ENCODE data around the gene ZNF674. TPM values are rescaled to one million over a fixed set of nuclear protein-coding genes. Genes with fewer than 3 reads are reported as not detected.
A peak's percentile ranks its signal among the peaks of the same experiment; 100 is the strongest.

ZNF674 gene
- total and polyA plus RNA-seq, 10 of the 15 experiments (the other 5 are each of a cell fraction or from before 2014, with no cell fraction given), result 1.0 to 3.7 (median 1.8) TPM

DNA sequence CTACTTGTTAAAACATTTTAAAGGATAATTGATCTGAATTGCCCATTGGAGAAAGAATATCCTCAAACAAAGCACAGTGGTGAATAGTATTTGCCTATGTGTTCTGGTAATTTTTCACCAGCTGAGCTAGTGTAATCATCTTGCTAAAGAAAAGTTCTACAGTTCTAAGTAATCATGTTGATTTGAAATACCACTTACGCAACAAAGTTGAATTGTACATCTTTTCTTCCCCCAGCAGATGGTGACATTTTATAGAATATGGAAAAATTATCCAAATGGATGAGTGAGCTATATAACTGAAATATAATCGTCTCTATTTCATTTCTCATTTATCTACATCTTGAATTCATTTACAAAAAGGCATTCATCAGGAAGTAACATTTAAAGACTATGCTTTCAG lies 9.7 kb upstream of the ZNF674 start:
- in situ Hi-C loops (cut with MboI), result loop anchor here (10.0 kb wide), 1 partner anchor 240 kb away; no protein-coding TSS in a partner anchor
- WGBS (ENCODE audit: insufficient coverage, insufficient replicate concordance, low lambda C conversion rate, missing lambda C conversion rate), result 36% methylated on average over 2 of the region's 2 CpGs
- Histone ChIP-seq H3K4me1 (ENCODE audit: control insufficient read depth, insufficient read depth, low read length) (no peaks in the 10 kb centered on the region), H2AFZ (ENCODE audit: control insufficient read depth, low read depth, low read length) (no peak overlapping the region), H3K27ac (ENCODE audit: control insufficient read depth, insufficient read depth) (no peak overlapping the region), H3K9ac (ENCODE audit: control insufficient read depth, insufficient read depth, low read length) (no peak overlapping the region), H3K4me2 (ENCODE audit: control insufficient read depth, insufficient read depth) (no peak overlapping the region), H3K9me3 (replicated peaks; ENCODE audit: control insufficient read depth, insufficient read depth, low read length) (no peaks in the 10 kb centered on the region), H3K79me2 (ENCODE audit: control insufficient read depth, insufficient read depth, low read length) (no peaks in the 10 kb centered on the region), H3K4me3 (no peak overlapping the region), H3K27me3 (replicated peaks in 1 of 2; ENCODE audit: control insufficient read depth in 2 of 2, insufficient read depth in 2 of 2, low read length in 1 of 2) (no peaks in the 10 kb centered on the region), H4K20me1 (ENCODE audit: control insufficient read depth, insufficient read depth) (no peaks in the 10 kb centered on the region), H3K36me3 (ENCODE audit: control insufficient read depth in 2 of 2, insufficient read depth in 2 of 2, low read length in 1 of 2) (no peaks in the 10 kb centered on the region)
- ChIA-PET POLR2A (no interaction called here), SMC1A (ENCODE audit: uncharacterized antibody, unreplicated experiment) (interaction anchor here (0.6 to 1.7 kb wide), 10 partner anchors 40 to 315 kb away, joined by 3 to 16 read pairs (median 4); no protein-coding TSS in a partner anchor), RAD21 (ENCODE audit: unreplicated experiment) (interaction anchor here (0.7 to 3.0 kb wide), 11 partner anchors 18 to 838 kb away, joined by 3 to 17 read pairs (median 4); no protein-coding TSS in a partner anchor), CTCF (interaction anchor here (0.6 to 4.1 kb wide), 20 partner anchors 9 to 440 kb away, joined by 3 to 42 read pairs (median 3); no protein-coding TSS in a partner anchor)
- FAIRE-seq (no peak), DNase-seq (ENCODE audit: low read depth, low spot score) (no peak), ATAC-seq (peak; percentile 54)
- no TSS peak for BruUV-seq (replicated peaks)
- no peak for TF ChIP-seq RCOR1 (conservative IDR thresholded peaks at IDR 0.05; ENCODE audit: low read depth, low read length)
- TF ChIP-seq, protein P1, sequence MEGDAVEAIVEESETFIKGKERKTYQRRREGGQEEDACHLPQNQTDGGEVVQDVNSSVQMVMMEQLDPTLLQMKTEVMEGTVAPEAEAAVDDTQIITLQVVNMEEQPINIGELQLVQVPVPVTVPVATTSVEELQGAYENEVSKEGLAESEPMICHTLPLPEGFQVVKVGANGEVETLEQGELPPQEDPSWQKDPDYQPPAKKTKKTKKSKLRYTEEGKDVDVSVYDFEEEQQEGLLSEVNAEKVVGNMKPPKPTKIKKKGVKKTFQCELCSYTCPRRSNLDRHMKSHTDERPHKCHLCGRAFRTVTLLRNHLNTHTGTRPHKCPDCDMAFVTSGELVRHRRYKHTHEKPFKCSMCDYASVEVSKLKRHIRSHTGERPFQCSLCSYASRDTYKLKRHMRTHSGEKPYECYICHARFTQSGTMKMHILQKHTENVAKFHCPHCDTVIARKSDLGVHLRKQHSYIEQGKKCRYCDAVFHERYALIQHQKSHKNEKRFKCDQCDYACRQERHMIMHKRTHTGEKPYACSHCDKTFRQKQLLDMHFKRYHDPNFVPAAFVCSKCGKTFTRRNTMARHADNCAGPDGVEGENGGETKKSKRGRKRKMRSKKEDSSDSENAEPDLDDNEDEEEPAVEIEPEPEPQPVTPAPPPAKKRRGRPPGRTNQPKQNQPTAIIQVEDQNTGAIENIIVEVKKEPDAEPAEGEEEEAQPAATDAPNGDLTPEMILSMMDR (IDR thresholded peaks at IDR 0.05 in 2 of 3, conservative IDR thresholded peaks at IDR 0.05 in 1 of 3; ENCODE audit: control insufficient read depth in 2 of 3, extremely low read depth in 1 of 3, insufficient read depth in 1 of 3, low read depth in 3 of 3, low read length in 3 of 3), result peak in 2 of 3 experiments; percentile 18 to 52; a peak in 2 of 6 replicates
- TF ChIP-seq STAT3 (IDR thresholded peaks at IDR 0.05; ENCODE audit: low read depth, low read length), result no peak
- no peak for TF ChIP-seq GABPA (IDR thresholded peaks at IDR 0.05; ENCODE audit: low read depth)
- TF ChIP-seq, protein P2, sequence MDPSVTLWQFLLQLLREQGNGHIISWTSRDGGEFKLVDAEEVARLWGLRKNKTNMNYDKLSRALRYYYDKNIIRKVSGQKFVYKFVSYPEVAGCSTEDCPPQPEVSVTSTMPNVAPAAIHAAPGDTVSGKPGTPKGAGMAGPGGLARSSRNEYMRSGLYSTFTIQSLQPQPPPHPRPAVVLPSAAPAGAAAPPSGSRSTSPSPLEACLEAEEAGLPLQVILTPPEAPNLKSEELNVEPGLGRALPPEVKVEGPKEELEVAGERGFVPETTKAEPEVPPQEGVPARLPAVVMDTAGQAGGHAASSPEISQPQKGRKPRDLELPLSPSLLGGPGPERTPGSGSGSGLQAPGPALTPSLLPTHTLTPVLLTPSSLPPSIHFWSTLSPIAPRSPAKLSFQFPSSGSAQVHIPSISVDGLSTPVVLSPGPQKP (IDR thresholded peaks at IDR 0.05; ENCODE audit: low read depth, low read length), result no peak
- TF ChIP-seq SREBF2 (IDR thresholded peaks at IDR 0.05; ENCODE audit: low read length), result no peak
- no peak for TF ChIP-seq FOXM1 (IDR thresholded peaks at IDR 0.05; ENCODE audit: low read depth, low read length)
- no peak for TF ChIP-seq MXI1 (IDR thresholded peaks at IDR 0.05; ENCODE audit: low read depth, low read length)
- TF ChIP-seq, protein P3, sequence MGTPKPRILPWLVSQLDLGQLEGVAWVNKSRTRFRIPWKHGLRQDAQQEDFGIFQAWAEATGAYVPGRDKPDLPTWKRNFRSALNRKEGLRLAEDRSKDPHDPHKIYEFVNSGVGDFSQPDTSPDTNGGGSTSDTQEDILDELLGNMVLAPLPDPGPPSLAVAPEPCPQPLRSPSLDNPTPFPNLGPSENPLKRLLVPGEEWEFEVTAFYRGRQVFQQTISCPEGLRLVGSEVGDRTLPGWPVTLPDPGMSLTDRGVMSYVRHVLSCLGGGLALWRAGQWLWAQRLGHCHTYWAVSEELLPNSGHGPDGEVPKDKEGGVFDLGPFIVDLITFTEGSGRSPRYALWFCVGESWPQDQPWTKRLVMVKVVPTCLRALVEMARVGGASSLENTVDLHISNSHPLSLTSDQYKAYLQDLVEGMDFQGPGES (IDR thresholded peaks at IDR 0.05), result no peak
- no peak for TF ChIP-seq SIX5 (IDR thresholded peaks at IDR 0.05; ENCODE audit: low read depth, low read length, severe bottlenecking)
- TF ChIP-seq RAD21 (IDR thresholded peaks at IDR 0.05; ENCODE audit: insufficient read depth, low read depth, low read length), result peak; percentile 55; the same call in 1 of the 2 replicates
- TF ChIP-seq SMC3 (IDR thresholded peaks at IDR 0.05; ENCODE audit: borderline replicate concordance, low read length), result peak; percentile 61; the same call in 1 of the 2 replicates
- intact Hi-C loops (cut with micrococcal nuclease; ENCODE audit: unreplicated experiment), result loop anchor here (2.0 to 10.0 kb wide), 4 partner anchors 88 to 410 kb away; no protein-coding TSS in a partner anchor

Data from GM12878 (cell line).